ENCODE results near the gene HOXA4. TPM values are rescaled to one million over a fixed set of nuclear protein-coding genes. Genes with fewer than 3 reads are reported as not detected.
A peak's percentile ranks its signal among the peaks of the same experiment; 100 is the strongest.

Gene HOXA4
- total RNA-seq, 1 experiment from 2014 or later: not detected

DNA sequence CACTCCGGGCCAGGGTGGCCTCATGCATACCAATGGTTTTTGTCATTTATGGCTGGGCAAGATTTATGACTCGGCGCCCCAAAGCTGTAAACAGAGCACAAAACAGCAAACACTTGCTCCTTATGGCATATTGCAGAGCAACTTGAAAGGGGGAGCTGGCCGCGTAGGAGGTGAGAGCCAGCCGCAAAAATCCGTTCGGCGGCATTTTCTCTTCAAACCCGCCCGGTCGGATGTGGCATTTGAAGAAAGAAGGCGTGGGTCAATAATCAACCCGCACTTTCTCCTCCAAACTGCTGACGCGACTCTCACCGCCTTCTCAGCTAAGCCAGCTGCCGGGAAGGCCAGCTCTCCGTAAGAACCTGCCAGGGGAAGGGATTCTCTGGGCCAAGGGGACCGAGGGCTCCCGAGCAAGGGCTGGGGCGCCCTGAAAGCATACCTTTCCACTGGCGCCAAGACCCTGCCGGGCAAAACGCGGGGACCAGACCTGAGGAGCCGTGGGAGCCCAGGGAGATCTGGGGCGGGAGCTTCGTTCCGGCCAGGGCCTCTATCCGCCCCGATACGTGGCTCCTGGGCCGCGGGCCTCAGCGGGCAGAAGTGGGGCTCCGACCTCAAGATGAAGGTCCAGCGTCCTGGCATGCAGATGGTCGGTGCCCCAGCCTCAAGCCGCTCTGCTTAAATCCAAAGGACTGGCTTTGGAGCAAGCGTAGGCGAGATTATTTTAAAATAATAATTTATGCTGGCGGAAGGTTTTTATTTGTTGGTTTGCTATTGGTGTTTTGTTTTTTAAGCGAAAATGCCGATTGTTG, 15.1 kb downstream of the HOXA4 start:
- ChIA-PET POLR2A (interaction anchor here (1.1 kb wide), 1 partner anchor 15 kb away, joined by 4 read pairs; no protein-coding TSS in a partner anchor), CTCF (interaction anchor here (0.7 to 1.5 kb wide), 4 partner anchors 21 to 64 kb away, joined by 3 to 4 read pairs (median 4); partner anchors contain the start of gene HOXA5)
- peak; percentile 6 for ATAC-seq
- Mint-ChIP-seq H3K4me3 (peak overlapping the region; percentile 12; the same call in 1 of the 2 replicates), H3K36me3 (no peaks in the 10 kb centered on the region), H3K4me1 (peaks cover 18% of the 10 kb centered on the region), H3K9me3 (no peaks in the 10 kb centered on the region), H3K27ac (no peak overlapping the region), H3K27me3 (ENCODE audit: low read depth) (peaks cover 95% of the 10 kb centered on the region)
- no peak for TF ChIP-seq NR2C2 (CRISPR knock-in tag; IDR thresholded peaks at IDR 0.05)
- no peak for TF ChIP-seq KAT7 (CRISPR knock-in tag; IDR thresholded peaks at IDR 0.05; ENCODE audit: borderline replicate concordance)
- no peak for TF ChIP-seq ZNF263 (CRISPR knock-in tag; IDR thresholded peaks at IDR 0.05; ENCODE audit: low read depth)
- TF ChIP-seq RELA (CRISPR knock-in tag; IDR thresholded peaks at IDR 0.05; ENCODE audit: borderline replicate concordance): no peak
- no peak for TF ChIP-seq FOXK1 (CRISPR knock-in tag; IDR thresholded peaks at IDR 0.05)
- TF ChIP-seq, protein P1, sequence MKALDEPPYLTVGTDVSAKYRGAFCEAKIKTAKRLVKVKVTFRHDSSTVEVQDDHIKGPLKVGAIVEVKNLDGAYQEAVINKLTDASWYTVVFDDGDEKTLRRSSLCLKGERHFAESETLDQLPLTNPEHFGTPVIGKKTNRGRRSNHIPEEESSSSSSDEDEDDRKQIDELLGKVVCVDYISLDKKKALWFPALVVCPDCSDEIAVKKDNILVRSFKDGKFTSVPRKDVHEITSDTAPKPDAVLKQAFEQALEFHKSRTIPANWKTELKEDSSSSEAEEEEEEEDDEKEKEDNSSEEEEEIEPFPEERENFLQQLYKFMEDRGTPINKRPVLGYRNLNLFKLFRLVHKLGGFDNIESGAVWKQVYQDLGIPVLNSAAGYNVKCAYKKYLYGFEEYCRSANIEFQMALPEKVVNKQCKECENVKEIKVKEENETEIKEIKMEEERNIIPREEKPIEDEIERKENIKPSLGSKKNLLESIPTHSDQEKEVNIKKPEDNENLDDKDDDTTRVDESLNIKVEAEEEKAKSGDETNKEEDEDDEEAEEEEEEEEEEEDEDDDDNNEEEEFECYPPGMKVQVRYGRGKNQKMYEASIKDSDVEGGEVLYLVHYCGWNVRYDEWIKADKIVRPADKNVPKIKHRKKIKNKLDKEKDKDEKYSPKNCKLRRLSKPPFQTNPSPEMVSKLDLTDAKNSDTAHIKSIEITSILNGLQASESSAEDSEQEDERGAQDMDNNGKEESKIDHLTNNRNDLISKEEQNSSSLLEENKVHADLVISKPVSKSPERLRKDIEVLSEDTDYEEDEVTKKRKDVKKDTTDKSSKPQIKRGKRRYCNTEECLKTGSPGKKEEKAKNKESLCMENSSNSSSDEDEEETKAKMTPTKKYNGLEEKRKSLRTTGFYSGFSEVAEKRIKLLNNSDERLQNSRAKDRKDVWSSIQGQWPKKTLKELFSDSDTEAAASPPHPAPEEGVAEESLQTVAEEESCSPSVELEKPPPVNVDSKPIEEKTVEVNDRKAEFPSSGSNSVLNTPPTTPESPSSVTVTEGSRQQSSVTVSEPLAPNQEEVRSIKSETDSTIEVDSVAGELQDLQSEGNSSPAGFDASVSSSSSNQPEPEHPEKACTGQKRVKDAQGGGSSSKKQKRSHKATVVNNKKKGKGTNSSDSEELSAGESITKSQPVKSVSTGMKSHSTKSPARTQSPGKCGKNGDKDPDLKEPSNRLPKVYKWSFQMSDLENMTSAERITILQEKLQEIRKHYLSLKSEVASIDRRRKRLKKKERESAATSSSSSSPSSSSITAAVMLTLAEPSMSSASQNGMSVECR (CRISPR knock-in tag; IDR thresholded peaks at IDR 0.05; ENCODE audit: borderline replicate concordance): no peak
- TF ChIP-seq, protein P2, sequence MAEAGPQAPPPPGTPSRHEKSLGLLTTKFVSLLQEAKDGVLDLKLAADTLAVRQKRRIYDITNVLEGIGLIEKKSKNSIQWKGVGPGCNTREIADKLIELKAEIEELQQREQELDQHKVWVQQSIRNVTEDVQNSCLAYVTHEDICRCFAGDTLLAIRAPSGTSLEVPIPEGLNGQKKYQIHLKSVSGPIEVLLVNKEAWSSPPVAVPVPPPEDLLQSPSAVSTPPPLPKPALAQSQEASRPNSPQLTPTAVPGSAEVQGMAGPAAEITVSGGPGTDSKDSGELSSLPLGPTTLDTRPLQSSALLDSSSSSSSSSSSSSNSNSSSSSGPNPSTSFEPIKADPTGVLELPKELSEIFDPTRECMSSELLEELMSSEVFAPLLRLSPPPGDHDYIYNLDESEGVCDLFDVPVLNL (CRISPR knock-in tag; IDR thresholded peaks at IDR 0.05; ENCODE audit: borderline replicate concordance, low read depth): no peak
- peak; percentile 46 for DNase-seq (ENCODE audit: low spot score)

DNA sequence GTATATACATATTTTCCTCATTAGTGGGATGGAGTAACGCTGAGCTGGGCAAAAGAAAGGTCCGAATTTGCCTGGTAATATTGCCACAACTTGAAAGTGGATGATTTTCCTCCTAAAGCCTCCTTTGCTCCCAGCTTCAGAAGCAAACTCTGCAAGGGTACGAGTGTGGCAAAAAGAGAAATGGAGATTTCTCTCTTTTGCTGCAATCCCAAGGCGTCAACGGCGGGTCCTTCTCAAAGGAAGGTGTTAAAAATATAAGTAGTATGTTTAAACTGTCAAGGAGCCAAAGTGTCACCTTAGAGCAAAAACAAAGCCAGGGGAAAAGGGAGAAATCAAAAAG, 15.7 kb downstream of the HOXA4 start:
- no peak for DNase-seq (ENCODE audit: low spot score)
- no peaks in the 10 kb centered on the region for H3K36me3 Mint-ChIP-seq
- ATAC-seq: no peak
- peaks cover 18% of the 10 kb centered on the region for H3K4me1 Mint-ChIP-seq
- ChIA-PET CTCF (interaction anchor here (0.7 to 1.5 kb wide), 4 partner anchors 20 to 65 kb away, joined by 3 to 4 read pairs (median 4); partner anchors contain the start of gene HOXA5), POLR2A (no interaction called here)
- H3K27me3 Mint-ChIP-seq (ENCODE audit: low read depth): peaks cover 95% of the 10 kb centered on the region
- no peak overlapping the region for H3K4me3 Mint-ChIP-seq
- no peak for TF ChIP-seq ZNF671 (CRISPR knock-in tag; IDR thresholded peaks at IDR 0.05)
- TF ChIP-seq, protein P3, sequence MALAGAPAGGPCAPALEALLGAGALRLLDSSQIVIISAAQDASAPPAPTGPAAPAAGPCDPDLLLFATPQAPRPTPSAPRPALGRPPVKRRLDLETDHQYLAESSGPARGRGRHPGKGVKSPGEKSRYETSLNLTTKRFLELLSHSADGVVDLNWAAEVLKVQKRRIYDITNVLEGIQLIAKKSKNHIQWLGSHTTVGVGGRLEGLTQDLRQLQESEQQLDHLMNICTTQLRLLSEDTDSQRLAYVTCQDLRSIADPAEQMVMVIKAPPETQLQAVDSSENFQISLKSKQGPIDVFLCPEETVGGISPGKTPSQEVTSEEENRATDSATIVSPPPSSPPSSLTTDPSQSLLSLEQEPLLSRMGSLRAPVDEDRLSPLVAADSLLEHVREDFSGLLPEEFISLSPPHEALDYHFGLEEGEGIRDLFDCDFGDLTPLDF (CRISPR knock-in tag; IDR thresholded peaks at IDR 0.05): no peak
- TF ChIP-seq PRRX2 (CRISPR knock-in tag; IDR thresholded peaks at IDR 0.05): no peak
- H3K27ac Mint-ChIP-seq: no peak overlapping the region
- H3K9me3 Mint-ChIP-seq: no peaks in the 10 kb centered on the region

DNA sequence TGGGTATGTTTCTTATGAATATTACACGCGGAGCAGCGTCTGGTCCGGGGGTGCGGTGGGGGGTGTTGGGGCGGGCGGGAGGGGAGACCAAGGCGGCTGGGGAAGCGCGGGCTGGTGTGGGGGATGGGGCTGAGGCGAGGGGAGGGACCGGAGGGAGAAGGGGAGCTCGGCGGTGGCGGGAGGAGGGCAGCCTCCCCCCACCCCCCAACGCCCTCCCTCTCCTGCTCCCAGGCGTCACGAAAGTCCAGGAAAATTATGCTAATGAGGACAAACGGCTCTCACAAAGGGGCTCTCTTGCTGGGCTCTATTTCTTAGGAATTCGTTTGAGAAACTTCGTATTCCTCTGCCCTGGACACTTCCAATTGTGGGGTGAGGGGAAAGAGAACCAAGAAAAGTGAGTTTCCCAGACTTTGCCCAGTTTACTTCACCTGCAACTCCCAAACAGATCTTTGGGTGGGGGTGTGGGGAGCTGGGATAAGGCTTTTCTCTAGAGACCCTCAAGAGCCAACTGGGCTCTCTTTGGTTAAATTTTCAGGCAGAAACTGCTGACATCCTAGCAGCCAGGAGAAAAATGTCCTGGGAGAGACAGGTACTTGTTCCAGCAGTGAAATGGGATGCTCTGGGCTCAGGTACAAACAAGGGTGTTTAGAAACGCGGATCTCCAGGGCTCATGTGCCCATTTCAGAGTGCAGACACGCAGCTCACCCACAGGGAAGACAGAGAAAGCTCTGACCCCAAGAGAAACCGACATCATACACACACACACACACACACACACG, 16.4 kb downstream of the HOXA4 start:
- POLR2A ChIA-PET: interaction anchor here (1.0 kb wide), 1 partner anchor 29 kb away, joined by 3 read pairs; the partner anchor contains the start of gene HOXA5
- no peak overlapping the region for H3K27ac Mint-ChIP-seq
- H3K4me3 Mint-ChIP-seq: peak overlapping the region; percentile 45
- peaks cover 18% of the 10 kb centered on the region for H3K4me1 Mint-ChIP-seq
- H3K36me3 Mint-ChIP-seq: no peaks in the 10 kb centered on the region
- TF ChIP-seq KAT7 (CRISPR knock-in tag; IDR thresholded peaks at IDR 0.05; ENCODE audit: borderline replicate concordance) (no peak), EMX1 (CRISPR knock-in tag; IDR thresholded peaks at IDR 0.05) (no peak)
- TF ChIP-seq, protein P4, sequence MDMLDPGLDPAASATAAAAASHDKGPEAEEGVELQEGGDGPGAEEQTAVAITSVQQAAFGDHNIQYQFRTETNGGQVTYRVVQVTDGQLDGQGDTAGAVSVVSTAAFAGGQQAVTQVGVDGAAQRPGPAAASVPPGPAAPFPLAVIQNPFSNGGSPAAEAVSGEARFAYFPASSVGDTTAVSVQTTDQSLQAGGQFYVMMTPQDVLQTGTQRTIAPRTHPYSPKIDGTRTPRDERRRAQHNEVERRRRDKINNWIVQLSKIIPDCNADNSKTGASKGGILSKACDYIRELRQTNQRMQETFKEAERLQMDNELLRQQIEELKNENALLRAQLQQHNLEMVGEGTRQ (CRISPR knock-in tag; IDR thresholded peaks at IDR 0.05): no peak
- DNase-seq (ENCODE audit: low spot score): no peak
- H3K27me3 Mint-ChIP-seq (ENCODE audit: low read depth): peaks cover 95% of the 10 kb centered on the region
- CTCF ChIA-PET: no interaction called here
- no peak for ATAC-seq
- H3K9me3 Mint-ChIP-seq: no peaks in the 10 kb centered on the region

Measured in WTC11 (cell line).